ENCODE measurements around the gene STAT6.
A peak's percentile ranks its signal among the peaks of the same experiment; 100 is the strongest.

STAT6 gene, protein sequence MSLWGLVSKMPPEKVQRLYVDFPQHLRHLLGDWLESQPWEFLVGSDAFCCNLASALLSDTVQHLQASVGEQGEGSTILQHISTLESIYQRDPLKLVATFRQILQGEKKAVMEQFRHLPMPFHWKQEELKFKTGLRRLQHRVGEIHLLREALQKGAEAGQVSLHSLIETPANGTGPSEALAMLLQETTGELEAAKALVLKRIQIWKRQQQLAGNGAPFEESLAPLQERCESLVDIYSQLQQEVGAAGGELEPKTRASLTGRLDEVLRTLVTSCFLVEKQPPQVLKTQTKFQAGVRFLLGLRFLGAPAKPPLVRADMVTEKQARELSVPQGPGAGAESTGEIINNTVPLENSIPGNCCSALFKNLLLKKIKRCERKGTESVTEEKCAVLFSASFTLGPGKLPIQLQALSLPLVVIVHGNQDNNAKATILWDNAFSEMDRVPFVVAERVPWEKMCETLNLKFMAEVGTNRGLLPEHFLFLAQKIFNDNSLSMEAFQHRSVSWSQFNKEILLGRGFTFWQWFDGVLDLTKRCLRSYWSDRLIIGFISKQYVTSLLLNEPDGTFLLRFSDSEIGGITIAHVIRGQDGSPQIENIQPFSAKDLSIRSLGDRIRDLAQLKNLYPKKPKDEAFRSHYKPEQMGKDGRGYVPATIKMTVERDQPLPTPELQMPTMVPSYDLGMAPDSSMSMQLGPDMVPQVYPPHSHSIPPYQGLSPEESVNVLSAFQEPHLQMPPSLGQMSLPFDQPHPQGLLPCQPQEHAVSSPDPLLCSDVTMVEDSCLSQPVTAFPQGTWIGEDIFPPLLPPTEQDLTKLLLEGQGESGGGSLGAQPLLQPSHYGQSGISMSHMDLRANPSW

DNA sequence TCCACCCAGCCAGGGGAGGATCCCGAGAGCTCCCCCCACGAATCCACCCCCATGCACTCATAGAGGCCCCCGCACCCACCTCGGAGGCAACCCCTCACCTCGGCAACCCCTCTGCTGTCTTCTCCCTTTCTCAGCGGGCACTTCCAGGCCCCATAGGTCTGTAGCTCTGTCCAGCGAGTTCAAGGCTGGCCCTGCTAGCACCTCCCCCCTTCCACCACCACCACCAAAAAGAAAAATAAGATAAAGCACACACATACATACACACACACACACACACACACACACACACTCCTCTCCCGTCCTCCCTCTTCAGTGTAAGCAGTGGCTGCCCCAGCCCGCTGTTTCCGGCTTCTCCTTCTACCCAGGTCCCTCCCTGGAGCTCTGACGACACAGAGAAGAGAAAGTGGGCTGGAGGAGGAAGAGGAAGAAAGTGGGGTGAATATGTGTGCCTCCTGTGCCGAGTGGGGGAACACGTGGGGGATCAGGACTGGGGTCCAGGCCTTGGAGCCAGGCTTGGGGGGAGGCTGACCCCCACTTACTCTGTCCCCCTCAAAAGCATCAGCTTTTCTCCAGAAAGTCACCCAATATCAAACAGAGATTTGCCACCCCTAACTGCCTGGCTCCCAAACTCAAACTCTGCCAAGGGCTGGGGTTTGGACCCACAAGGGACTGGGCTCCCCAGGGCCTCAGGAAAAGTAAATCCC is at the start of gene STAT6:
Gene STAT6 (minus strand): TSS at position 332 of the 704 bp plus-strand sequence. CDS start 3,084 bp downstream, outside the sequence.
- DNase-seq (ENCODE audit: low read depth) = peak; percentile 51

DNA sequence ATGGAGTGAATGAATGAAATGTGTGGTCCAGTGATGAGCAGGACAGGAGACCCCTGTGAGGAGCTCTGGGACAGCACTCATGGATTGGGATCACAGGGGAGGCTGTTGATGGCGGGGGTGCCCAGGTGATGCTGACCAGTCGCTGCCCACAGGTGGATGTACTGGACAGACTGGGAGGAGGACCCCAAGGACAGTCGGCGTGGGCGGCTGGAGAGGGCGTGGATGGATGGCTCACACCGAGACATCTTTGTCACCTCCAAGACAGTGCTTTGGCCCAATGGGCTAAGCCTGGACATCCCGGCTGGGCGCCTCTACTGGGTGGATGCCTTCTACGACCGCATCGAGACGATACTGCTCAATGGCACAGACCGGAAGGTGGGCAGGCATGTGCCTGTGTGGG is 49.6 kb upstream of the STAT6 start:
- no peak for DNase-seq (ENCODE audit: low read depth)

- DNase-seq (ENCODE audit: low read depth) = no peak
Measured at GRCh38 chr12:57160040-57160439, 48.9 kb upstream of the STAT6 start.

DNA sequence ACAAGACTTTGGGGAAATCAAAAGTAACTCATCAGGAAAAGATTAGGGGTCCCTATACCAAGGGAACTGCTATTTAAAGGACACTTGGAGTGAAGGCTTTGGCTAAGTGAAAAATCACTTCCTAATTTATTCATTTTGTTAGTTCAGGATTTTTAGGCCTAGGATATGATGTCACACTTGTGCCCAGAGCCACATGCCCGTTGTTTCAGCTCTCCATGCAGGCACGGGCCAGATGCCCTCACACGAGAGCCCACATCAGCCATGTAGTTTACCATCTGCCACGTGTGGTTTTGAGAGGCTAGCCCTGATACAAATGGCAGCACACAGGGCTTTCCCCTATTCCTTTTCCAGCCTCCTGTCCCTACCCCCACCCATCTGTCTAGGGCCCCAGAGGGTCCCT is 48.1 kb upstream of the STAT6 start:
- DNase-seq (ENCODE audit: low read depth) = no peak

DNA sequence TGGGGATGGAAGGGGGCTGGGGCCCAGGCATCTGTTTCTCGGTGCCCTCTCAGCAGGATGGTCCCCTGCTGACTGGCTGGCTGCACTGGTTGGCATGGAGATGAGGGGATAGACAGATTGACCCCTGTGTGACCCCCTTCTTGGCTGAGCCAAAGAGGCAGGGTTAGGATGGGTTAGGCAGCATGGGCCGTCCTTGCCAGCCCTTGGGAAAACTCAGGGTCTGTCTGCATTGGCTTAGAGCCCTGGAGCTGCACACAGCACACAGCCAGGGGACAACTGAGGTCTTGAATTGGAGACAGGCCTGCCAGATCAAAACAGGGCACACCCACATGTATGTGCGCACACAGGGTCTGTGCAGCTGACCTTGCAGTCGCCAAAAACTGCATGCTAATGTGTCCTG is 47.5 kb upstream of the STAT6 start:
- DNase-seq (ENCODE audit: low read depth) = no peak

DNA sequence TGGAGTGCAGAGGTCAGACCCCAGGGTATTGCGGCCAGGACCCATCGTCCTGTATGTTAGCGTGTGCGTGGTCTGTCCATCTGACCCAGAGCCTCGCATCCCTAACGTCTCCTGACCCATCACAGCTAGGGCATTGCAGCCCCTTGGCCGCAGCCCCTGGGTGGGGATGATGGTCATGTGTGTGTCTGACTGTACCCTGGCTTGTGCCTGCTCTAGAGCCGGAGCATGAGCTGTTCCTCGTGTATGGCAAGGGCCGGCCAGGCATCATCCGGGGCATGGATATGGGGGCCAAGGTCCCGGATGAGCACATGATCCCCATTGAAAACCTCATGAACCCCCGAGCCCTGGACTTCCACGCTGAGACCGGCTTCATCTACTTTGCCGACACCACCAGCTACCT is 47.0 kb upstream of the STAT6 start:
- DNase-seq (ENCODE audit: low read depth) = no peak

GRCh38 chr12:57157588-57158173 is 46.5 kb upstream of the STAT6 start:
- no peak for DNase-seq (ENCODE audit: low read depth)

- no peak for DNase-seq (ENCODE audit: low read depth)
Measured at GRCh38 chr12:57156701-57157403, 45.7 kb upstream of the STAT6 start.

DNA sequence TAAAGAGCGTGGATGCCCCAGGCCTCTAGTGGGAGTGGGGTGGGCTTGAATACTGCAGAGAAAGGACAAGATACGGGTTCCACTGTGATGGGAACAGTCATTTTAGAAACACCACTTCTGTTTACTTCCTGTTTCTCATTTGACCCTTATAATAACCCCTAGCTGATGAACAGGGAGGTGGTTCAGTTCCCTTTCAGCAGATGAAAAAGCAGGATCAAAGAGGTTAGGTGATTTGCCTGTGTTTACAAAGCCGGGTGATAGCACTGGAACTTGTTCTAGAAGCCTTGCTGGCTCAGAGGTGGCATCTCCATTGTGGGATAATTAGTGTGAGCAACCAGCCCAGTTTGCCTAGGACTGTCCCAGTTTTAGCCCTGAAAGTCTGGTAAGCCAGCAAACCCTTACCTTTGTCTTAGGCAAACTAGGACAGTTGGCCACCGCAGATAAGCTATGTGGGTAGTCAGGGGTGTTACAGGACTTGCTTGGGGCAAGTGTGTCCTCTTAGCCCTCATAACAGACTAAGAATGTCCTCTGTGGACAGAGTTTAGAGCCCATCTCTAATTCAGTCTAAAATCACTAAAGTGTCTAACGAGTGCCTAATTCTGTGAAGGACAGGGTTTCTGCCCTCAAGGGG is 43.8 kb upstream of the STAT6 start:
- no peak for DNase-seq (ENCODE audit: low read depth)

DNA sequence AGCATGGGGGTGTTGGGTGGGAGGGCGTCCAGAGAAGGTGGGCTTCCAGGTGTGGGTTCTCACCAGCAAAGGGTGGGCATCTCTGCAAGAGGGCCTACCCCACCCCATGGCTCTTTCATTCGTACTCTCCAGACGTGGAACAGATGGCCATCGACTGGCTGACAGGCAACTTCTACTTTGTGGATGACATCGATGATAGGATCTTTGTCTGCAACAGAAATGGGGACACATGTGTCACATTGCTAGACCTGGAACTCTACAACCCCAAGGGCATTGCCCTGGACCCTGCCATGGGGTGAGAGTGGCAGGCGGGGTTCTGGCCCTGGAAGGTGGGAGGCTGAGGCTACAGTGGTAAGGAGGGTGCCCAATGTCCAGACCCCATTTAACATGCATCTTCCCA is 42.9 kb upstream of the STAT6 start:
- no peak for DNase-seq (ENCODE audit: low read depth)

GRCh38 chr12:57153415-57153997 is 42.3 kb upstream of the STAT6 start:
- no peak for DNase-seq (ENCODE audit: low read depth)

DNA sequence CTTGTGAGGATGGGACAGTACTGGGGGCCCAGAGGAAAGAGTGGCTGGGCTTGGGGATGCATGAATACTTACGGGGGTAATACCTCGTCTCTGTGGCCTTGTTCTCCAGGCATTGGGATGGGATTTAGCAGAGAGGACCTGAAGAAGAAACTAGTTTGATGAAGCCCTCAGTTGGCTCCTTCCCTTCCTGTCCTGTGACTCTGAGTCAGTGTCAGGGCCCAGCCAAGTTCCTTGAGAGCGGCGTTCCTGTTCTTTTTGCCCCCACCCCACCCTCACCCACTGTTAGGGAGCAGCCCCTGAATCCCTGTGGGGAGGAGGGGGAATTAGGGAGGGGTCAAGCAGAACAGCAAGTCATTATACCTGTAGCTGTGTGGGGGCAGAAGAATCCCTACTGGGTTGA is 41.5 kb upstream of the STAT6 start:
- no peak for DNase-seq (ENCODE audit: low read depth)

DNA sequence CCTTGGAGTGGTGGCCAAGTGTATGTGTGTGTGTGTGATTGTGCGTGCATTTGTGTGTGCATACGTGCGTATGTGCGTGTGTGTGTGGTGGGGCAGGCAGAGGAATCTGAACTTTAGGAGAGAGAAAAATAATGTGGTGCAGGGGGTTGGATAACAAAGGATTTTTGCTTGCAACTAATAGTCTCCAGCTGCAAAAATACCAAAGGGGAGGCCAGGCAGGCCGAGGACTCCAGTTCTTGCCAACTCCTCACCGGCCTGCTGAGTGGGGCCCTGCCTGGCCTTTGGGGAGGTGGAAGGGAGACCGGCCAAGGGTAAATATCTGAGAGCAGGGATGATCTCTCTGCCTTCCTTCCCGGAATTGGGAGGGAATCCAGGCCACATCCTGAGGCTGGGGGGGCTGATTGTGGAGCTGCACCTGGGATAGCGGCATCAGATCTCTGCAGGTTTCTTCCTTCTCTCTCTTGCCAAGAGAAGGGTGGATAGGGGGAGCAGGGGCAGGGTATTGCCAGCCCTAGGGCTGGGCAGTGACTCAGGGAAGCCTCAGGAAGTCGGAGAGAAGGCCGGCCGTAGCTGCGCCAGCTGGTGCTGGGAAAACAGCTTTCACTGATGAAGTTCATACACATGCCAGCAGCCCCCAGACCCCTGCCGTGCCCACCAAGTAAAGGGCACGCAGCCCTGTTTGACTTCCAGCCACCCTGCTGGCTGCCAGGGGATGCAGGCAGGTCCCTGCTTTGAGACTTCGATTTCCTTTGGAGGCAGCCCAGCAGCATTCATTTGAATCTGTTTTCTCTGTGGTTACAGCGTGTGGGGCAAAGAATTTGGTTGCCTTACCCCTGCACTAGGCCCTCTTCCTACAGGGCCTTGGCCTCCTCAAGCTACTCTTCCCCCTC is 40.8 kb upstream of the STAT6 start:
- no peak for DNase-seq (ENCODE audit: low read depth)

DNA sequence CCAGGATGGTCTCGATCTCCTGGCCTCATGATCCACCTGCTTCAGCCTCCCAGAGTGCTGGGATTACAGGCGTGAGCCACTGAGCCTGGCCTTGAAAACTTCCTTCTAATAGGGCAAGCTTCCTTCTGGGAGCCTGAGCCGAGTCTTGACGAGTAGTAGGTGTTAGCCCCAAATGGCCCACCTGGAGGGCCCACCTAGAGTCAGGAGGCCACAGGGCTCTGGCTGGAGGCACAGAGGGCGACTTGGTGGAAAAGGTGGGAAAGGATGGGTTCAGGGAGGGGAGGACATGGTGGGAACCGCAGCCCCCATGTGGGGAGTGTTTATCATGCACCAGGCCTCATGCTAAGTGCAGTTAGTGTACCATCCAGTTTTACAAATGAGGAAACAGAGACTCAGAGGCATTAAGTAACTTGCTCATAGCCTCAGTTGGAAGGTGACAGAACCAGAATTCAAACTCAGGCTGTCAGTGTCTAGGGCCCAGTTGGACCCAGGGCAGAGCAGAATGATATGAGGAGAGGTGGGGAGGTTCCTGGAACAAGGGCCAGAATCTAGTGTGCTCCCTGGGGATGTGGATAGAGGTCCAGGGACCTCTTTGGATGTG is 39.3 kb upstream of the STAT6 start:
- no peak for DNase-seq (ENCODE audit: low read depth)

DNA sequence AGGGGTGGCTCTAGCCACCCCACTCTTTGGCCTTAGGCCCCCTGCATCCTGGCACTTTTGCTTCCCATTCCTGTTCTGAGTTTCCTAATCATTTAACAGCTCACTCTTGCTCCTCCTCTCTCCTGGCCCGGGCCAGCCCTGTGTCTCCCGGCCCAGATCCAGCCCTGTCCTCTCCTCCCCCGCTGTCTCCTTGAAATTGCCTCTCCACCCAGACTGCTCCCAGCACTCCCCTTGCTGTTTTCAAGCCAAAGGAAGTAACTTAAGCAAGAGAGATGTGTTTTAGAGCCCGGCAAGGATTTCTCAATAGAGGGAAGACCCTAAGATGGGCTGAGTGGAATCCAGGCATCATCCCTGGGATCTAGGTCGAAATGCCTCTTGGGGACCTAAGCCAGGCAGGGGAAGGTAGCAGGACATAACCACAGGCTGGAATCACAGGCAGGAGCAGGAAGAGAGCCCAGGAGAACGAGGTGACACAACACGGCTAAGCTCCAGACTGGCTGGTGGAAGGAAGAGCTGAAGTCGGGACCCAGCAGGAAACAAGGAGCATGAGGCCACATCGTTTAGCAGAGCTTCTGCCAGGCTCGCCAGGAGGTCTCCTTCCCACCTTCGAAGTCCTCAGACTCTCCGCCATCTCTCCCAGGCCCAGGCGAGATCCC is 38.2 kb upstream of the STAT6 start:
- DNase-seq (ENCODE audit: low read depth) = no peak

DNA sequence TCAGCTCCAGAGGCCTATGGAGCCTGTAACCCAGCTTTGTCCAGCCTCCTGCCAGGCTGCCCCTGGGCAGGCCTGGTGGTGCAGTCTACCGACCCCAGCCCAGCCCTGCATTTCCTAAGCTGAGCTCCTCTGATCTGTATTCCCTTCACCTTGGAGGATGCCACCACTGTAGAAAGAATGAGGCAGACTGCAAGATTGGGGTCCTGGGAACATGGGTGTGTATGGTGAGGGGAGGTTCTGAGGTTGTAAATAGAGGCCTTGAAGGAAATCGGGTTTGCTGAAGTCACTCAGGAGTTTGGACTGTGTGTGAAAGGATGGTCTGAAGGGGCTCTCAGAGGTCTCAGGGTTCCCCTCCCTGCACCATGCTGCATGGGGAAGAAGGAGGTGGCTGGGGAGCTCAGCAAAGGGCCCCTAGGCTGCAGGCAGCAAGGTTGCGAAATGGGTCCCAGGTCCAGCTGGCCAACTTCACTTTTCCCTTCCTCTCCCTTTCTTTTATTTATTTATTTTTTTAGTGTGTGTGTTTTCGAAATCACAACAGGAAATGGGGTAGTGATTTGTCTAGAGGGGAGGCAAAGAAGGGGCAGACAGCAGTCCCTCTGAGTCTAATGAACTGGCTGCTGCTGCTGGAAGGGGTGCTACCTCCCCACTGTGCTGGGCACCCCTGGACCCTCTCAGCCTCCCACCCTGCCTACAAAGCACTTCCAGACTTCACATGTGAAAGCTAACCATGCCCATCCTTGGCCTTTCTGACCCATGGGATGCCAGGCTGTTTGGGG is 37.5 kb upstream of the STAT6 start:
- DNase-seq (ENCODE audit: low read depth) = no peak

DNA sequence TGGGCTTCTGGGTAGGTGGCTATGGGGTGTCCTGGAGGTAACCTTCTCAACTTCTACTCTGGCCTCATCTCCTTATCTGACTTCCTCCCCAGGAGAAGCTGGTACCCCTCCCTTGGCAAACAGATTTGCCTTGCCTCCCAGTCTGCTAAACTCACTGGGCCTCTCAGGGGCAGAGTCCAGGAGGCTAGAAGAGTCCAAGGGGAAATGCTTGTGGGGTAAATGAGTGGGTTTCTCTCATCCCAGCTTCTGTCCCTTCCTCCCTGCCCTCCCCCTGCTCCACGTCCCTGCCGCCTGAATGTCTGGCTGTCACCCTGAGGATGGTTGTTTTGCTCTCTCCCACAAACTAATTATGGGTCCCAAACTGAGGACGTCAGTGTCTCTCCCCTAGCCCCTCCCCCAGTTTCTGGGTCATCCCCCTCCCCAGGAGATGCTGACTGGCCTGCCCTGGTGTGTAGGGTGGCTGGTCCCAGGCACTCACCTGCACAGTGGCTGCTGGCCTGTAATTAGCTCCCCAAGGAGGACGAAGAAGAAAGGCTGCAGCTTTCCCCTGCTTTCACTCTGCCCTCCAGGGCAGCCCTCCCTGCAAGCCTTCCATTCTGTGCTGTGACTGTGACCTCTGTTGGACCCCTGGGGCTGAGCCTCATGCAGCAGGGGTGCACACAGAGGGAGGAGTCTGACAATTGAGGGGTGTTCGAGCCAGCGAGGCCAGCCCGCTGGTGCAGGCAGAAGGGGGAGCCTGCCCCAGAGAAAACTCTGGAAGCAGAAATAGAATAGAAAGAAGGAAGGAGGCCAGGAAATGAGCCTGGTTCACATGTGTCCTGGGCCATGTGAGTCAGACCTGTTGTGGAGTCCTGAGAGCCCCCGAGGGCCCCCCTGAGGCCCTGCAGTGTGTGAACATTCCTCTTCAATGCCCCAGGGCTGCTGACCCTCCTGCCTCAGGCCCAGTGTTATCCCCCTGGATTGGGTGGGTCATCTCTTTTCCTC is 36.1 kb upstream of the STAT6 start, which contains the start of gene LRP1-AS:
Gene LRP1-AS (minus strand): TSS at position 659 of the 984 bp plus-strand sequence.
- no peak for DNase-seq (ENCODE audit: low read depth)
